ENCODE results near the gene SRD5A3.
A peak's percentile ranks its signal among the peaks of the same experiment; 100 is the strongest.

Gene SRD5A3

GRCh38 chr4:55345980-55346850 lies at the start of gene SRD5A3:
SRD5A3 (plus strand) TSS chr4:55346242; CDS start chr4:55346337, 95 bp downstream.
- peak; percentile 68 for DNase-seq (ENCODE audit: low read depth)

- DNase-seq (ENCODE audit: low read depth): no peak
Measured at GRCh38 chr4:55297346-55297745, 48.7 kb upstream of the SRD5A3 start.

DNA sequence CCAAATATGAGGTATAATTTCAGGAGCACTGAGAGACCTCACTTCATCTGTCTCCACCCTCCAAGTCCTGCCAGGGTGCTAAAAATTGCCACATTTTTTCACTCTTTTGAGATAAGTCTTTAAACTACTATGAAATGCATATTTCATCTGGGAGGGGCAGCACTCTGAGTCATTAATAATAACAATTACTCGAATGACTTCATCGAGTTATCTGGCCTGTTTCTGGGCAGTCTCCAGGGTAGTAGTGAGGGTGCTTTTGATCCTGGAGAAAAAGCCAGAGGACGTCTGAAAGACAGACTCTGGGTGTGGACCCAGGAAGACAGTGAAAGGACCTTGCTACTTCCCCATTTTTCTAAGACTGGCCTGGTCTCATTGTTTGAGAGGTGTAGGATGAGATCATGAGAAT lies 42.3 kb upstream of the SRD5A3 start:
- DNase-seq (ENCODE audit: low read depth): no peak

- DNase-seq (ENCODE audit: low read depth): no peak
Measured at GRCh38 chr4:55304303-55304702, 41.7 kb upstream of the SRD5A3 start.

- DNase-seq (ENCODE audit: low read depth): no peak
Measured at GRCh38 chr4:55308071-55308470, 38.0 kb upstream of the SRD5A3 start.

GRCh38 chr4:55311792-55312488 lies 34.1 kb upstream of the SRD5A3 start:
- no peak for DNase-seq (ENCODE audit: low read depth)

DNA sequence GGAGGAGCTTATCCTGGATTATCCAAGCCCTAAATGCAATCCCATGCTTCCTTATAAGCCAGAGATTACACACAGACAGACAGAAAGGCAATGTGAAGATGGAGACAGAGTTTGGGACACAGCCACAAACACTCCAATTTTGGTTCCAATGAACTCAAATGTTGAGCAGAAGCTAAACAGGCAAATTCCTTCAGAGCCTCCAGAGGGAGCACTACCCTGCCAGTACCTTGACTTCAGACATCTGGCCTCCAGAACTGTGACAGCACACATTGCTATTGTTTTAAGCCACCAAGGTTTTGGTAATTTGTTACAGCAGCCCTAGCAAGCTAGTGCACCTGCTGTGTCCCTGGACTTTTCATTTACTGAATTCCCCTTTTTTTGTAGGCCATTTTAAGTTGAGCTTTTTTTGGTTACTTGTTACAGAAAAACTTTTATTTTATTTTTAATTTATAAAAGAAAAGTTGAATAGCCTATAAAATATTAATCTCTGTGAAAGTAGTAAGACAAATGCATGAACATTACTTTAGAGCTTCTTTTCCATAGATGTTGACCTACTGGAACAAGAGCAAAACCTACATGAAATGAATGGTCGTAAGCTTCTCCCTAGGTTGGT lies 33.4 kb upstream of the SRD5A3 start:
- DNase-seq (ENCODE audit: low read depth): no peak

- DNase-seq (ENCODE audit: low read depth): no peak
Measured at GRCh38 chr4:55314141-55314820, 31.8 kb upstream of the SRD5A3 start.

- no peak for DNase-seq (ENCODE audit: low read depth)
Measured at GRCh38 chr4:55318175-55319129, 27.6 kb upstream of the SRD5A3 start.

DNA sequence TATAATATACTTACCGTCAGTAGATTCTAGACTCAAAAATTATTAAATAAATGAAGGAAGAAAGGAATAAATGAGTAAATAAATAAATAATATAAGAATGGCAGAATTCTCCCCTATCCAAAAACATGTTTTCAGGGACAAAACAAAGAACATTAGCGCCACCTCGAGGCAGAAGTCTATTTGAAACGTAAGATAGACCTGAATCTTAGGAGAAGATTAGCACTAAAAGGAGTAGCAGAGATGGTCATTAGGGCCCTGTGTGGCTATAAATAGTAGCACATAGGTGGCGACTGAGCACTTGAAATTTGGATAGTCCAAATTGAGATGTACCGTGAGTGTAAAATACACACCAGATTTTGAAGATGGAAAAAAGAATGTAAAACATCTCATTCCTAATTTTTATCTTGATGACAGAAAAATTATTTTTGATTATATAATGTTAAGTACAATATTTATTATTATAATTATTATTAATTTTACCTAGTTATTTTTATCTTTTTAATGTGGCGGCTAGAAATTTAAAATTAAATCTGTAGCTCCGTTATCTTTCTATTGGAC lies 24.3 kb upstream of the SRD5A3 start:
- DNase-seq (ENCODE audit: low read depth): no peak

GRCh38 chr4:55323375-55323774 lies 22.7 kb upstream of the SRD5A3 start:
- DNase-seq (ENCODE audit: low read depth): no peak

DNA sequence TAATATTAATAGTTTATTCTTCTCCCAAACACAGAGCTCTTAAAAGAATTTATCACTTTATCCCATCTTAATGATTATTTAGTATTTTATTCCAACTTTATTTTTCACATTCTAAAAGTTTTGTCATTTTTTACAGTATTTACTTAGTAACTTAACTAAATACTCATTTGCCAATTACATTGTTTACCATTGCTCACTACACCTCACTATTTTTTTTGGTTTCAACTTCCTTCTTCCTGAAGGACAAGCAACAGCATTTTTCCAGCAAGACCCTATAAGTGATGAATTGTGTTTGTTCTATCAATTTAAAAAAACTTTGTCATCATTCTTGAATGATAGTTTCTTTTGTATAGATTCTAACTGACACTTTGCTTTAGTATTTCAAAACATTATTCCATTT lies 19.4 kb upstream of the SRD5A3 start:
- DNase-seq (ENCODE audit: low read depth): no peak

- DNase-seq (ENCODE audit: low read depth): no peak
Measured at GRCh38 chr4:55329012-55329411, 17.0 kb upstream of the SRD5A3 start.

- DNase-seq (ENCODE audit: low read depth): no peak
Measured at GRCh38 chr4:55330241-55330640, 15.8 kb upstream of the SRD5A3 start.

DNA sequence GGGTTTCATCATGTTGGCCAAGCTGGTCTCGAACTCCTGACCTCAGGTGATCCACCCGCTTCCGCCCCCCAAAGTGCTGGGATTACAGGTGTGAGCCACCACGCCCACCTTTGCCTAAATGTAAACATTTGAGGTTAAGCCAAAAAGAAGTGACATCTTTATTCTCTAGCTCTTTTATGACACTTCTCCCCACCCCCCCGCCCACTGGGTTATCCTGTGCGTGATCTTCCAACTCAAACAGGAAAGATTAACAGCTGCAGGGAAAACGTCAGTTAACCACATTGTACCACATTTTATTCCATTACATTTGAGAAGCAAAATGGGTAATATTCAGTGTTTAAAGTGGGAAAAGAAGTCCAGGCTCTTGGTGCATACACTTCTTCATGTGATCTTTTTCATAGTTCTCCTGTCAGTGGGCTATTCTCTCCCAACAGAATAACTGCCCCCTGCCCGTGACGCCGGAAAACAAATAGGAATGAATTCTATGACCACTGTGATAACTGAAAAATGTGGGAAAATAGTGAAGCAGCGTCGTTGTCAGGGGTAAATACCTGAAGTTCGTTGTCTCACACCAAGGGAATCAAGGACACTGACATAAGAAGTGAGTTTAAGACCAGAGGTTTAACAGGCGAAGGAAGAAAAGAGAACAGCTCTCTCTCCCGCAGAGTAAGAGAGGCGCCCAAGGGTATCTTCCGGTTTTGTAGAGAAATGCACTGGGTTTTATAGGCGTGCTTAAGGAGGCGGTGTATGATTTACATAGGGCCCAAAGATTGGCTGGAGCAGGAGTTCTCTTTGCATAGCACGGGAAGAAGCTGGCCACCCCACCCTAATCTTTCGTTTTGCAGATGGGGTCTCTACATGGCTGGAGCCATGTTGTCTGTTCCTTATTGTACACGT lies 9.7 kb upstream of the SRD5A3 start:
- no peak for DNase-seq (ENCODE audit: low read depth)

- no peak for DNase-seq (ENCODE audit: low read depth)
Measured at GRCh38 chr4:55337944-55338343, 8.1 kb upstream of the SRD5A3 start.

DNA sequence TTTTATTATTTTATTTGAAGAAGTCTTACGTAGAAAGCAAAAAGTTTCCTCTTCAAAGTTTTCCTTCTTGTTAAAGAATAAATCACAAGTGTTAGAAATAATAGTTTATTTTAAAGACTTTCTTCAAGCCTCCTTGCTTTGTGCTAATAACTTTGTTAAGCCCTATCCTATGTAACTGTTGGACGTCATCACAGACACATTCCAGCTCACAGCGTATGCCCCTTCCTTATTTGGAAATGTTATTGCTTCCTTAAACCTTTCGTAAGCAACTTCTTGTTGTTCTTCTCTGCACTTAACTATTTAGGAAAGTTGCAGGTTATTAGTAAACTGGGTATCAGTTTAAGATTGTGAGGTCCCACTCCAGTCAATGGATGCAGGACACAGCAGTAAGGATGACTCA lies 7.6 kb upstream of the SRD5A3 start:
- no peak for DNase-seq (ENCODE audit: low read depth)

DNA sequence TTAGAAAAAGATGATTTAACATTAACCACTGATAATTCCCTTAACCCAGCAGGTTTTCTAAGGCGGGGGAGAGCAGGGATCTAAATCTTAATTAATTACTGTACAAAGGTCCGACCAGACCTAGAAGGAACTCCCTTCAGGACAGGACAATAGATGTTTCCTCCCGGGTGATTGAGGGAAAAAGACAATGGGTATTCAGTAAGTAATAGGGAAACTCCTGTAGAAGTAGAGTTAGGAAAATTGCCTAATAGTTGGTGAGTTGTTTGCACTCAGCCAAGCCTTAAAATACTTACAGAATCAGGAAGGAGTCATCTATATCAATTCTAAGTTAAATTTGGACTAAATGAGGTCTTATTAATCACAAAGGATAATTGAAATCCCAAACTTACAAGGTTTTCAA lies 5.8 kb upstream of the SRD5A3 start:
- no peak for DNase-seq (ENCODE audit: low read depth)

GRCh38 chr4:55343887-55344286 lies 2.2 kb upstream of the SRD5A3 start:
- no peak for DNase-seq (ENCODE audit: low read depth)

DNA sequence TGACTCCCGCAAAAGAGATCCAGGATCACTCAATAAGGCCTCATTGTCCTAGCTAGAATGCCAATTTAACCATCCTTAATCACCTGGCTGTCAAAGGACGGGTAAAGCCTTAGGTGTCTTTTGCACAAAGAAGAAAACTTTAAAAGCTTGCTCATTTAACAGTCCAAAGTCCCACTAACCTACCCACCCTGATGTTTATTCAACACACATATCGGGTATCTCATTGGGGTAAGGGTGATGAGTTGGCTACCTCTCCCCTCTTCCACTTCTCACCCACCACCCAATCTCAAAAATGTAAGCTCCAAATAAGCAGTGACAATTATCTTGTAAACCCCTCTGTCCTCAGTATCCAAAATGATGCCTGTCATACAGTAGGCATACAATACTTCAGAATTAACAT lies 988 bp upstream of the SRD5A3 start:
- DNase-seq (ENCODE audit: low read depth): no peak

All from stimulated activated CD8-positive, alpha-beta memory T cell treated with anti-CD3 and anti-CD28 coated beads, Interleukin-12 subunit alpha, Interleukin-12 subunit beta, amount 100 ng/mL, for 4 hours (primary cell).